ENCODE data around the gene PRAMEF18. TPM values are rescaled to one million over a fixed set of nuclear protein-coding genes. Genes with fewer than 3 reads are reported as not detected.
"Not testable (repeated sequence)": the region's sequence is repeated elsewhere in the genome, so short reads cannot be mapped to it uniquely, and the experiment has no call there.

PRAMEF18 gene, protein sequence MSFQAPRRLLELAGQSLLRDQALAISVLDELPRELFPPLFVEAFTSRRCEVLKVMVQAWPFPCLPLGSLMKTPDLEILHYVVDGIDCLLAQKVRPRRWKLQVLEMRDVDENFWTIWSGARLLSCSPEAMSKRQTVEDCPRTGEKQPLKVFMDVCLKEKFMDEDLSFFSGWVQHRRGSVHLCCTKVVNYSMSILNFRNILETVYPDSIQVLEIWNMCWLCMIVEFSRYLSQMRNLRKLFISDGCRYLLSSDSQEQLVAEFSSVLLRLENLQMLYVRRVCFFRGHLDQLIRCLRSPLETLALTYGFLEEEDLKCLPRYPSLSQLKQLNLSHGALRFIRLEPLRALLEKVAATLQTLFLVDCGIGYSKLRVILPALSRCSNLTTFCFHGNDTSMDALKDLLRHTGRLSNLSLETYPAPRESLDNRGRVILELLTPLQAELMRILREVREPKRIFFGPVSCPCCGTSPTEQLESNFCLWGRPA
- not detected in 2 replicates for total RNA-seq

DNA sequence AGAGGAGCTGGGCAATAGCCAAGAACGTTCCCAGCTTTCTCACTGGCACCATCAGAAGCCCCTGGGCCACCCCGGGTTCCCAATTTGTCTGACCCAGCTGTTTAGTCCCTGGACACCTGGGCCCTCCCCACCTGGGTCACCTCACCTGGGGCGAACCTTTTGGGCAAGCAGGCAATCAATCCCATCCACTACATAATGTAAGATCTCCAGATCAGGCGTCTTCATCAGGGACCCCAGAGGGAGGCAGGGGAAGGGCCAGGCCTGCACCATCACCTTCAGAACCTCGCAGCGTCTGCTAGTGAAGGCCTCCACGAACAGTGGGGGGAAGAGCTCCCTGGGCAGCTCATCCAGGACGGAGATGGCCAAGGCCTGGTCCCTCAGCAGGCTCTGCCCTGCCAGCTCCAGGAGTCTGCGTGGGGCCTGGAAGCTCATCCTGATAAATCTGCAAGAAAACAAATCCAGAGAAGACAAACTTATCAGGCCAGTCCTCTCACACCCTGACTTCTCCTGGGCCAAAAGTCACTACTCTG lies at the start of gene PRAMEF18:
Gene PRAMEF18, minus strand, starts transcription at position 480 of the 530 bp plus-strand sequence. Its CDS starts 48 bp downstream, at position 432.
- not testable (repeated sequence) for DNase-seq (ENCODE audit: low read depth)

DNA sequence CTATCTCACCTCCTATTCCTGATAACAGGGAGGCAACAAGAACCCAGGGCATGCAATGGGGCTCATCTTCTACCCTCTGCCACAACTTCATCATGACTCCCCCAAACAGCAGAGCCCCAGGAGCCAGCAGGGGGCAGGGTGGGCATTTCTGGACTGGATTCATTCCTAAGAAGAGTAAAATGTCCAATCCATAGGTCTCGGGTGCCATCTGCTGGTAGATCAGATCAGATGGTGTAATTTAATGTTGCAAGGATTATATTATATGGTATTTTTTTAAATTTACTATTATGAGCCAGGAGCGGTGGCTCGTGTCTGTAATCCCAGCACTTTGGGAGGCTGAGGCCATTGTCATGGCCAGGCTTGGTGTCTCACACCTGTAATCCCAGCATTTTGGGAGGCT lies 39.2 kb upstream of the PRAMEF18 start:
- H3K4me3 ChIP-seq (ENCODE audit: low read depth, low read length); DNase-seq (ENCODE audit: low read depth): not testable (repeated sequence)

More for the DNA sequence above, at the start of gene PRAMEF18:
- not testable (repeated sequence) for H3K4me3 ChIP-seq (ENCODE audit: low read depth, low read length)

DNA sequence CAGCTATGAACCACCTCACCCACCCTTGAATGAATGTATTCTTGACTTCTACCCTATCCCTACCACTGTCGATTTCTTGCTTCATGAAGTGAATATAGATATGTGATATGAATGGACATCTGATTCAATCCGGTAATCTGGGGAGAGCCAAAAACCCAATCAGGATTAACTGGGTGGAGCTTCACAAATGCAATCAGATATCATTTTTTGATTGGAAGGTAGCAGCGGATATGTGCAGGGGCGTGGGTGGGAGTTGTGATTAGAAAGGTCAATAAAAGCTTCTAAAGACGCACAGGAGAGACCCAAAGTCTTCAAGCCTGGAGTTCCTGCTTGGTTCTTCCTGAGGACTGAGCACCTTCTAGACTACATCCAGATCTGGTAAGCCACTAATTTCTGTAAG lies 27.9 kb upstream of the PRAMEF18 start, which contains the start of gene PRAMEF5:
Gene PRAMEF5, plus strand, starts transcription at position 301 of the 400 bp plus-strand sequence. CDS start 5,071 bp downstream, outside the sequence.
- DNase-seq (ENCODE audit: low read depth); H3K4me3 ChIP-seq (ENCODE audit: low read depth, low read length): not testable (repeated sequence)

DNA sequence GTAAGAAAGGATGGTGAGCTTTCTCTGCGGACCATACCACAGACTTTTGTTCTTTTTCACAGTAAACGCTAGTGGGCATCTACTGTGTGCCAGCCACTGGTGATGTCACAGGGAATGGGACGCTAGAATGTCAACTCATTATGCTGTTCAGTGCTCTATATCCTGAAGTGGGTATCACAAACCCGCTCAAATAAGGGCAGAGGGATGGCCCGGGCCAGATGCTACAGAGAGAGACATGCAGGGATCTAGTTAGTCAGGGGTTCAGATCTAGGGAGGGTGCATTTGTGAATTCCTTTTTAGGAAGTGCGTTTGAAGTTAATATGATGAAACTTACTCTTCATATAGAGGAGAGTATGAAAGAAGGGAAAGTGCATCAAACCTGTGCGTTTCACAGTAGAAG lies 21.2 kb upstream of the PRAMEF18 start:
- not testable (repeated sequence) for DNase-seq (ENCODE audit: low read depth)

DNA sequence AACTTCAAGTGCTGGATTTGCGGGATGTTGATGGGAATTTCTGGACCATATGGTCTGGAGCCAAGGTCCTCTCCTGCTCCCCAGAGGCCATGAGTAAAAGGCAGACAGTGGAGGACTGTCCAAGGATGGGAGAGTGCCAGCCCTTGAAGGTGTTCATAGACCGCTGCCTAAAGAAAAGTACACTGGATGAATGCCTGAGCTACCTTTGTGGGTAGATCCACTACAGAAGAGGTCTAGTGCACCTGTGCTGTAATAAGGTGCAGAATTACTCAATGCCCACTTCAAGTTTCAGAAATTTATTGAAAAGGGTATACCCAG lies 20.6 kb upstream of the PRAMEF18 start:
- H3K4me3 ChIP-seq (ENCODE audit: low read depth, low read length); DNase-seq (ENCODE audit: low read depth): not testable (repeated sequence)

More for the DNA sequence above, 21.2 kb upstream of the PRAMEF18 start:
- H3K4me3 ChIP-seq (ENCODE audit: low read depth, low read length): not testable (repeated sequence)

DNA sequence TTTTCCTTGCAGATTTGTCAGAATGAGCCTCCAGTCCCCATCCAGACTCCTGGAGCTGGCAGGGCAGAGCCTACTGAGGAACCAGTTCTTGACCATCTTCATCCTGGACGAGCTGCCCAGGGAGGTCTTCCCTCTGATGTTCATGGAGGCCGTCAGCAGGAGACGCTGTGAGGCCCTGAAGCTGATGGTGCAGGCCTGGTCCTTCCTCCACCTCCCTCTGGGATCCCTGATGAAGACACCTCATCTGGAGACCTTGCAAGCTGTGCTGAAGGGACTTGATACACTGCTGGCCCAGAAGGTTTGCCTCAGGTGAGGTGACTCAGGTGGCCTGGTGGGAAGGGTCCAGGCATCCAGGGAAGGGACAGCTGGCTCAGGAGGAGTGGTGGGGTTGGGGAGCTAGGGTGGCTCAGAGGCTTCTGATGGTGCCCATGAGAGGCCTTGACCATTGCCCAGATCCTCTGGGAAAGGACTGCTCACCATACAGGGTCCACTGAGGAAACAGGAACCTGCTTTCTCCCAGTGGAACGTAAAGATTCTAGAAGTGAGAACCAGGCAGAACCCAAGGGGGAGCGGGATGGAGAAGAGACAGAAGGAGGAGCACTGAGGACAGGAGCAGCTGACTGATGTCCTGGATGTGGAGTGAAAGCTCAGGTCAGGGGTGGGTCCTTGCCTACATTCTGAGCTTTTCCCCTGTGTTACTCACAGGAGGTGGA lies 20.0 kb upstream of the PRAMEF18 start:
- DNase-seq (ENCODE audit: low read depth); H3K4me3 ChIP-seq (ENCODE audit: low read depth, low read length): not testable (repeated sequence)

DNA sequence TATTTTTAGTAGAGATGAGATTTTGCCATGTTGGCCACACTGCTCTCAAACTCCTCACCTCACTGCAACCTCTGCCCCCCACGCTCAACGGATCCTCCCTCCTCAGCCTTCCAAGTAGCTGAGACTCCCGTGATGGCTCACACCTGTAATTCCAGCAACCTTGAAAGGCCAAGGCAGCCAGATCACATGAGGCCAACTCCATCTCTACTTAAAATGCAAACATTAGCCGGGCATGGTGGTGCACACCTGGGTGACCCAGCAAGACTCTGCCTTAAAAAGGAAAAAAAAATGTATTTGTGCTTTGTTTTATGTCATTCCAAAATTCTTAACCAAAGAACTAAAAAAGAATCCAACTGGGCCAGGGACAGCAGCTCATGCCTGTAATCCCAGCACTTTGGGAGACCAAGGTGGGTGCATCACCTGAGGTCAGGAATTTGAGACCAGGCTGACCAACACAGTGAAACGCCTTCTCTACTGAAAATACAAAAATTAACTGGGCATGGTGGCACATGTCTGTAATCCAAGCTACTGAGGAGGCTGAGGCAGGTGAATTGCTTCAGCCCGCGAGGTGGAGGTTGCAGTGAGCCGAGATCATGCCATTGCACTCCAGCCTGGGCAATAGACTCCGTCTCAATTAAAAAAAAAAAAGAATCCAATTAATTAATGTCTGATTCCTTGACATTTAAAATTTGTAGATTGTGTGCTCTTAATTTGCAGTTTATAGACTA lies 17.7 kb upstream of the PRAMEF18 start:
- not testable (repeated sequence) for H3K4me3 ChIP-seq (ENCODE audit: low read depth, low read length); DNase-seq (ENCODE audit: low read depth)

DNA sequence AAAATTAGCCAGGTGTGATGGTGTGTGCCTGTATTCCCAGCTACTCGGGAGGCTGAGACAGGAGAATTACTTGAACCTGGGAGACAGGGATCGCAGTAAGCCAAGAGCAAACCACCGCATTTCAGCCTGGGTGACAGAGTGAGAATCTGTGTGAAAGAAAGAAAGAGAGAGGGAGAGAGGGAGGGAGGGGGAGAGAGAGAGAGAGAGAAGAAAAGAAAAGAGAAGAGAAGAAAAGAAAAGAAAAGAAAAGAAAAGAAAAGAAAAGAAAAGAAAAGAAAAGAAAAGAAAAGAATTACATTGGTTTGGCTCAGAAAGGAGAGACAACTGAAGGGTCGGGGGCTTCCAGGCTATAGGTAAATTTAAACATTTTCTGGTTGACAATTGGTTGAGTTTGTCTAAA lies 13.7 kb upstream of the PRAMEF18 start:
- not testable (repeated sequence) for DNase-seq (ENCODE audit: low read depth); H3K4me3 ChIP-seq (ENCODE audit: low read depth, low read length)

DNA sequence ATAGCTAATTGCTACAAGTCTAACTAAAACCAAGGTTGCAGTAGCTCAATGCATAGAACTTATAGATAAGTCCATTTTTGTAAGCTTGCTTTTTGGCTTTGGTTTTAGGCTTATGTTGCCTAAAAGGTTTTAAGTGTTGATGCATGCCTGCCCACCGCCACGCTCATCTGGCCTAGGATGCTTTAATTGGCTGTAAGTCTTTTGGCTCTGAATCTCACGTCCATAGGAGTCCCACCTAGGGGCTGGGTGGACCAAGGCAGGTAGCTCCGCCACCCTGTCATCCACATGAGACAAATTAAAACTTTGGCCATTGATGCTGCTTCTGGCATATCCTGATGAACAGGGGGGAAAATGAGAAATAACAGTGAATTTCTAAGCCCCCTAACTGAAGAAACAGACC lies 11.6 kb upstream of the PRAMEF18 start:
- H3K4me3 ChIP-seq (ENCODE audit: low read depth, low read length); DNase-seq (ENCODE audit: low read depth): not testable (repeated sequence)

DNA sequence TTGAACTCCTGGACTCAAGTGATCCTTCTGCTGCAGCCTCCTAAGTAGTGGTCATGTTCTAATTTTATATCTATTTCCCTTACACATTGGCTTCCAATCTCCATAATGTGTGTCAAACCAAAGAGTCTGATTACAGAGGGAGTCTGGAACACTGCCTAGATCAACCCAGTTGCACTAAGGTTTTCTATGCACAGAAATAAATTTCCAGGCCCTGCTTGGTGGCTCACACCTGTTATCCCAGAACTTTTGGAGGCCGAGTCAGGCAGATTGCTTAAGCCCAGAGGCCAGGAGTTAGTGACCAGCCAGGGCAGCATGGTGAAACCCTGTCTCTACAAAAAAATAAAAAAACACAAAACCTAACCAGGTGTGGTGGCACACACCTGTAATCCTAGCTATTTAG lies 8.1 kb upstream of the PRAMEF18 start:
- not testable (repeated sequence) for H3K4me3 ChIP-seq (ENCODE audit: low read depth, low read length); DNase-seq (ENCODE audit: low read depth)

DNA sequence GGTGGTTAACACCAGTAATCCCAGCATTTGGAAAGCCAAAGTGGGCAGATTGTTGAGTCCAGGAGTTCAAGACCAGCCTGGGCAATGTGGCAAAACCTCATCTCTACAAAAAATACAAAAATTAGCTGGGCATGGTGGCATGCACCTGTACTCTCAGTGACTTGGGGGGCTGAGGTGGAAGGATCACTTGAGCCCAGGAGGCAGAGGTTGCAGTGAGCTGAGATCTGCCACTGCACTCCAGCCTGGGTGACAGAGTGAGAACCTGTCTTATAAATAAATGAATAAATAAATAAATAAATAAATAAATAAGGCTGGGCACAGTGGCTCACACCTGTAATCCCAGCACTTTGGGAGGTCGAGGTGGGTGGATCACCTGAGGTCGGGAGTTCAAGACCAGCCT lies 6.1 kb upstream of the PRAMEF18 start:
- not testable (repeated sequence) for DNase-seq (ENCODE audit: low read depth); H3K4me3 ChIP-seq (ENCODE audit: low read depth, low read length)

DNA sequence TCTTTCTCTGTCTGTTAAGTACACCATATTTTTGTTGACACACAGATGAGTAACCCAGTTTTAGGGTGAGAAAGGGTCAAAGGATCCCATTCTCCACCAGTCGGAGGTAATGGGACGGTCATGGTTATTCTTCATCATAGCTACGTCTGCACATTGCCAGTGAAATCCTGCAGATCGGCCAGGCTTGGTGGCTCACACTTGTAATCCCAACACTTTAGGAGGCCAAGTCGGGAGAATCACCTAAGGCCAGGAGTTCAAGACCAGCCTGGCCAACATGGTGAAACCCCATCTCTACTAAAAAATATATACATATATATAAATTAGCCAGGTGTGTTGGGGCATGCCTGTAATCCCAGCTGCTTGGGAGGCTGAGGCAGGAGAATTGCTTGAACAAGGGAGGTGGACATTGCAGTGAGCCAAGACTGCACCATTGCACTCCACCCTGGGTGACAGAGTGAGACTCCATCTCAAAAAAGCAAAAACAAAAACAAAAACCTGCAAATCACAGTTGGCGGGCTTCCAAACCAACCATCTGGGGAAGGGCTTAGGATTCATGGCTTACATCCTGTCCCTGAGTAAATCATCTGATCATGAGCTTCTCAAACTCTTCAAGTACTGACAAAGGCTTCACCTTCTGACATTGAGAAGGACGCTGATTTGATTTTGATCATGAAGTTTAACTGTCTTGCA lies 5.3 kb upstream of the PRAMEF18 start:
- DNase-seq (ENCODE audit: low read depth); H3K4me3 ChIP-seq (ENCODE audit: low read depth, low read length): not testable (repeated sequence)

DNA sequence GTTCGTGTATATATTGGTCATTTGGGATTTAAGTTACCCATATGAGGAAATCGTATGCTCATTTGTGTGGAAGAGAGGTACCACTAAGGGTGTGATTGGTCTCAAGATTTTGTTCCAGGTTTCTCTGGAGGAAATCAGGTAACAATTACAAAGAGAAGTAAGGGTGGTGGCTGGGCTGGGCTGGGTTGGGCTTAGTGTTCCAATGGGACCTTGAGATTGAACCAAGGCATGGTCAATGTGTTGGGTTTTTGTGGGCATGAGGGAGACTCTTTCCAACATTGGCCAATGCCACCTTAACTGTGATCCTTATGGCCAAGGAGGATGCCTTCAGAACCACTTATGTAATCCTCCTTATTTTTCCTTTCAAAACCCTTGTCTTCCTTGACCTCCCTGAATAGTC lies 4.6 kb upstream of the PRAMEF18 start:
- H3K4me3 ChIP-seq (ENCODE audit: low read depth, low read length); DNase-seq (ENCODE audit: low read depth): not testable (repeated sequence)

DNA sequence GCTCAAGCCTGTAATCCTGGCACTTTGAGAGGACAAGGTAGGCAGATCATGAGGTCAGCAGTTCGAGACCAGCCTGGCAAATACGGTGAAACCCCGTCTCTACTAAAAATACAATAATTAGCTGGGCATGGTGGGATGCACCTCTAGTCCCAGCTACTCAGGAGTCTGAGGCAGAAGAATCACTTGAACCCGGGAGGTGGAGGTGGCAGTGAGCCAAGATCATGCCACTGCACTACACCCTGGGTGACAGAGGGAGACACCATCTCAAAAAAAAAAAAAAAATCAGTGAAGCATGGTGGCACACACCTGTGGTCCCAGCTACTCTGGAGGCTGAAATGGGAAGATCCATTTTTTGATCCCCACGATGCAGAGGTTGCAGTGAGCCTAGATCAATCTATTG lies 4.1 kb upstream of the PRAMEF18 start:
- H3K4me3 ChIP-seq (ENCODE audit: low read depth, low read length); DNase-seq (ENCODE audit: low read depth): not testable (repeated sequence)

Measured in fibroblast of villous mesenchyme (primary cell).